GM12878 (cell line): ENCODE results near the gene MITD1.

Experiments used
- CTCF ChIP-seq, 3 experiments: IDR thresholded peaks in 2 of 3; conservative IDR thresholded peaks in 1 of 3; 2 replicates each; pipeline ENCODE4 v1.5.1; 2011; ENCODE audit warnings: low read depth in 3 of 3, low read length in 3 of 3, mild to moderate bottlenecking in 3 of 3, control low read depth in 2 of 3, moderate library complexity in 2 of 3, inconsistent platforms in 1 of 3, mixed read lengths in 1 of 3; ENCODE audit not compliant: control insufficient read depth in 2 of 3, insufficient read depth in 1 of 3; ENCODE audit errors: extremely low read depth in 1 of 3
- MEF2A ChIP-seq: IDR thresholded peaks from 2 replicates; pipeline ENCODE4 v1.6.1; 2011; ENCODE audit warnings: low read depth, mild to moderate bottlenecking, low read length, moderate library complexity; ENCODE audit not compliant: insufficient read depth
- NRF1 ChIP-seq: conservative IDR thresholded peaks from 2 replicates; pipeline ENCODE4 v1.6.1; 2011; ENCODE audit warnings: mild to moderate bottlenecking, low read depth, low read length, improper control_type of control experiment
- USF1 ChIP-seq: IDR thresholded peaks from 2 replicates; pipeline ENCODE4 v1.6.1; 2011; ENCODE audit warnings: borderline replicate concordance, low read depth, mild to moderate bottlenecking, moderate library complexity, mixed read lengths, low read length; ENCODE audit not compliant: insufficient read depth; ENCODE audit errors: extremely low read length

GRCh38 chr2:99183025-99183424 is 2.2 kb upstream of the MITD1 start:
- TF ChIP-seq CTCF (IDR thresholded peaks at IDR 0.05 in 2 of 3, conservative IDR thresholded peaks at IDR 0.05 in 1 of 3; ENCODE audit: control insufficient read depth in 2 of 3, extremely low read depth in 1 of 3, insufficient read depth in 1 of 3, low read depth in 3 of 3, low read length in 3 of 3), result no peak
- no peak for TF ChIP-seq USF1
- TF ChIP-seq NRF1, result no peak
- no peak for TF ChIP-seq MEF2A
